Stimulated activated CD8-positive, alpha-beta memory T cell treated with anti-CD3 and anti-CD28 coated beads, Interleukin-7, amount 100 ng/mL, for 1 hour (primary cell): Measurements from ENCODE around the gene ARHGAP20.

ENCODE experiments used
- DNase-seq, 2 donors: peaks; one replicate each; pipeline ENCODE4 v3.0.0-alpha.2; 2020; ENCODE audit warnings: low read depth in 2 of 2

ARHGAP20 gene, protein sequence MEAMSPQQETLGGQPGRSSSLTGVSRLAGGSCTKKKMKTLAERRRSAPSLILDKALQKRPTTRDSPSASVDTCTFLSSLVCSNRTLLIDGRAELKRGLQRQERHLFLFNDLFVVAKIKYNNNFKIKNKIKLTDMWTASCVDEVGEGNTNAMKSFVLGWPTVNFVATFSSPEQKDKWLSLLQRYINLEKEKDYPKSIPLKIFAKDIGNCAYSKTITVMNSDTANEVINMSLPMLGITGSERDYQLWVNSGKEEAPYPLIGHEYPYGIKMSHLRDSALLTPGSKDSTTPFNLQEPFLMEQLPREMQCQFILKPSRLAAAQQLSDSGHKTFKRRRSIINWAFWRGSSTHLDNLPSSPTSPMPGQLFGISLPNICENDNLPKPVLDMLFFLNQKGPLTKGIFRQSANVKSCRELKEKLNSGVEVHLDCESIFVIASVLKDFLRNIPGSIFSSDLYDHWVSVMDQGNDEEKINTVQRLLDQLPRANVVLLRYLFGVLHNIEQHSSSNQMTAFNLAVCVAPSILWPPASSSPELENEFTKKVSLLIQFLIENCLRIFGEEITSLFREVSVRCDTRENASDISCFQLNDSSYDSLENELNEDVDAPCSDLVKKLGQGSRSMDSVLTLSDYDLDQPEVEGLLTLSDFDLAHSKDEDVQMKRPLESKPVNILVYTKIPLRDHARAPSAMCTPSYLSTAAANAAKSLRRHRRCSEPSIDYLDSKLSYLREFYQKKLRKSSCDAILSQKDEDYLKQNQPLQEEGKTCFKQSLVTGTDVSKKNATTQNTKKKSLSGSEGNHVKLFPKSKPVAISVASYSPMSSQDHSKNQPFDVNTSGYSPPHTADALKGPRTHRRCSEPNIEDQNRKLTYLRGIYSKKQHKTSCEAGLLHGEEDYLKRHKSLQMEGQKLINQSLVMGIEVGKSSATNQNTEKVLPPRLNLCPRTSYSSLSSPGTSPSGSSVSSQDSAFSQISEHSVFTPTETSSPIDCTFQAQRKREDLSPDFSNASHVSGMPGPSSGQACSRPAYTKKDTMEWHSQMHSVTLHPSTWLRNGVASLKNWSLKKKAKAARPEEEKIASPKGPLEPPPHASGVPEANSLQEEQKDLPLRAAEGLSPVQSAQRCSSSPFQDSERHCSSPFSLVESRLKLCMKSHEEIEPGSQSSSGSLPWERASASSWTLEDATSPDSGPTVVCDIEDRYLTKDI

GRCh38 chr11:110711776-110712658, at the start of gene ARHGAP20:
TSS of gene ARHGAP20 (minus strand) at chr11:110712437. CDS start at chr11:110712231, 206 bp downstream.
- DNase-seq: no peak

GRCh38 chr11:110761991-110762390, 49.8 kb upstream of the ARHGAP20 start:
- no peak for DNase-seq

- DNase-seq: no peak
Measured at GRCh38 chr11:110761131-110761530, 48.9 kb upstream of the ARHGAP20 start.

DNA sequence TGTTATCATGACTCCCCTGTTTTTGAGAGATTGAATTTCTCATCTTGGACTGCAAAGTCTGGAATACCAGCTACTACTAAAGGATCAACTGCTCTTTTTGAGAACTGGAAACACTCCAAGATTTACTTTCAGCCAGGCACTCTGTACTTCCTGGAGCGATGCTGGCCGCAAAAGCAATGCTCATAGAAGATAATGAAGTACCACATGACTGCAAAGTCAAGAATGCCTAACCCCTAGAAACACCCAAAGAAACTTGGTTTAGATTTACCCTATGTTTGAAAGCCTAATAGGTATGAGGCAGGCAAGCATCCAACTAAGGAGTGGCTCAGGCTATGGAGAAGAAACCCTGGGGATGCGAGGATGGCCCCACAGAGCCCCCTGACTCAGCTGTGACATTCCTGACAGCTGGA, 47.7 kb upstream of the ARHGAP20 start:
- no peak for DNase-seq

DNA sequence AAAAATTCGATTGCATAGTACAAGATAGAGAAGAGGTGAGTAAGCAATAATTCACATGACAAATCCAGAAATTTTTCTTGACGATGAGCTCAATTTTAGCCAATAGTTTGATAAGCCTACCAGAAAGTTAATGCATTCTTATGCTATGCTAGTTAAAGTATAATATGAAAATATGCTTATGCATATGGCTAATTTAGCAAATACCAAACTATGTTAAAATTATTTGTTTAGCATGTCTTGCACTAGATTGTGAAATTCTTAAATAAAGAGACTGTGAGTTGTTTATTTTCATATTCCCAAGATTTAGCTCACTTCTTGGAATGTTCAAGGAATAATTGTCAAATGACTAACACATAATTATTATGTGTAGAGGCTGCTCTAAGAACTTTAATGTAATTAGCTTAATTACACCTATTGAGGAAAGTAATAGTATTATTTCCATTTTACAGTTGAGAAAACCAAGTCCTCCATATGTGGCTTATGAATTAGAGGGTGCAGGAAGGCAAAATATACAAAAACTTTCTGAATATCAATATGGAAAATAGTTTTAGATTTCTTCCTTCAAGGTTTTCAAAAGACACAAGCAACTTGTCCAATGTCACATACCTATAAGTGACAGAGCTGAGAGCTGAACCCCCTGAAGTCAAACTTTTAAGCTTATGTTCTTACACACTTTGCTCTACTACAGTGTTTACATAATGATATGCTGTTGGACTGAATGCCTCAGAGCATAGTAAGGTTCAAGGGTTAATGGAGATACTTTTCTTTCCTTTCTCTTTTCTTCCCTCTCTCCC, 45.9 kb upstream of the ARHGAP20 start:
- DNase-seq: no peak

- DNase-seq: no peak
Measured at GRCh38 chr11:110757066-110757465, 44.8 kb upstream of the ARHGAP20 start.

- DNase-seq: no peak
Measured at GRCh38 chr11:110755941-110756340, 43.7 kb upstream of the ARHGAP20 start.

DNA sequence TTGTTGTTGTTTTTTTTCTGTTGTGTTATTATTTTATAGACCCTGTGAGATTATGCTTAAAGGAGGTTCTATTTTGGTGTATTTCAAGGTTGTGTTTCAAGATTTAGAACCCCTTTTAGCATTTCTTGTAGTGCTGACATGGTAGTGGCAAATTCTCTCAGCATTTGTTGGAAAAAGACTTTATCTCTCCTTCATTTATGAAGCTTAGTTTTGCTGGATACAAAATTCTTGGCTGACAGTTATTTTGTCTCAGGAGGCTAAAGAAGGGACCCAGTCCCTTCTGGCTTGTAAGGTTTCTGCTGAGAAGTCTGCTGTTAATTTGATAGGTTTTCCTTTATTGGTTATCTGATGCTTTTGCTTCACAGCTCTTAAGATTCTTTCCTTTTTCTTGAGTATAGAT, 40.7 kb upstream of the ARHGAP20 start:
- DNase-seq: no peak

DNA sequence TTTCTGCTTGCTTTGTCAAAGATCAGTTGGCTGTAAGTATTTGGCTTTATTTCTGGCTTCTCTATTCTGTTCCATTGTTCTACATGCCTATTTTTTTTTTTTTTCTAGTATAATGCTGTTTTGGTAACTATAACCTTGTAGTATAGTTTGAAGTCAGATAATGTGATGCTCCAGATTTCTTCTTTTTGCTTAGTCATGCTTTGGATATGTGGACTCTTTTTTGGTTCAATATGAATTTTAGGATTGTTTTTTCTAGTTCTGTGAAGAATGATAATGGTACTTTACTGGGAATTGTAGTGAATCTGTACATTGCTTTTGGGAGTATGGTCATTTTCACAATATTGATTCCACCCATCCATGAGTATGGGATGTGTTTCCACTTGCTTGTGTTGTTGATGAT, 37.9 kb upstream of the ARHGAP20 start:
- no peak for DNase-seq

DNA sequence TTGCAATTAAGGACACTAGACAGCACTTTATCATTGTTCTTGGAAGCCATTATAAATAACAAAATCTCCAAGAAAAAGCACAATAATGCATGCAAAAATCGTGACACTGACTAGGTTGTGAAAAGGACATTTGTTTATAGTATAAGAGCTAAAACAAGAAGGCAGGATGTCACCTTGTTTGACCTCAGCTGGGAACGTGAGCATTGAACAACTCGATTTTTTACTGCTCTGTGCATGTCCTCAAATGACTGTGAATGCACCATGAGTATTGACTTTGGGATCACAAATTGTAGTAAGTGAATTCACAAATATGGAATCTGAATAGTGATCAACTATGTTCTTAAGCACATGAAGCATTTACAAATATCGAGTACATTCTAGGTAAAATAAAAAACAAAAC, 35.3 kb upstream of the ARHGAP20 start:
- no peak for DNase-seq

DNA sequence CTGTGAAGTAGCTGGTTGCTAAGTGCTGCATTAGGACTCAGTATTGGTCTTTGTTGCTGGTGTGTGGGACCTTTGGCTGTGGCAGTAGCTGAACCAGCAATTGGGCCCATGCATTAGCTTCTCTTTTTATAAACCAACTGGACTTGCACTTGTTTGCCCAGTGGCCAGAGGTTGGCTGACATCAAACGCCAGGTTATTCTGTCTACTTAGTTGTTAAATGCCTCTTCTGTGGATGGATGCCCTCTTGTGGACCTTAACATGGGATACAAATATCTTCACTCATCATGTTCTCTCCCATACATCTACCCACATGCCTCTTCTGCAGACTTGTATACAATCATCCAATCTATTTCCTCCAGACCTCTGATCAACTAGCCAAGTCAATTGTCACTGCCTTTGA, 26.4 kb upstream of the ARHGAP20 start:
- DNase-seq: no peak

DNA sequence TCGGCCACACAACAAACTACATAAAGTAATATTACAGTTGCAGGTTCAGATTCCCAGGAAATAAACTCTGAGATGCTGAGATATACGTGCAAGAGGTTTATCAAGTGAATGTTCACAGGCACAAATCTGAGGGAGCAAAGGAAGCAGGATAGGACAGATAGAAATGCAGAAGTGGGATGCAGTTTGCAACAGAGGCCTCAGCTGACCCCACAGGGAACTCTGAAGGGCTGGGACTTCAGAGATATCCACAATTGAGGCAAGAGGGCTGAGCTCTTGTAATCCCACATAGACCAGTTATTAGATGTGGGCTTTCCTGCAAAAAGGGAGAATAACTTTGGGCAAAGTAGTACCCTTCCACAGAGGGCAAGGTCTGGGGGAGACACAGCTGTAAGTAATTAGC, 25.4 kb upstream of the ARHGAP20 start:
- no peak for DNase-seq

- DNase-seq: no peak
Measured at GRCh38 chr11:110736171-110736553, 23.9 kb upstream of the ARHGAP20 start.

DNA sequence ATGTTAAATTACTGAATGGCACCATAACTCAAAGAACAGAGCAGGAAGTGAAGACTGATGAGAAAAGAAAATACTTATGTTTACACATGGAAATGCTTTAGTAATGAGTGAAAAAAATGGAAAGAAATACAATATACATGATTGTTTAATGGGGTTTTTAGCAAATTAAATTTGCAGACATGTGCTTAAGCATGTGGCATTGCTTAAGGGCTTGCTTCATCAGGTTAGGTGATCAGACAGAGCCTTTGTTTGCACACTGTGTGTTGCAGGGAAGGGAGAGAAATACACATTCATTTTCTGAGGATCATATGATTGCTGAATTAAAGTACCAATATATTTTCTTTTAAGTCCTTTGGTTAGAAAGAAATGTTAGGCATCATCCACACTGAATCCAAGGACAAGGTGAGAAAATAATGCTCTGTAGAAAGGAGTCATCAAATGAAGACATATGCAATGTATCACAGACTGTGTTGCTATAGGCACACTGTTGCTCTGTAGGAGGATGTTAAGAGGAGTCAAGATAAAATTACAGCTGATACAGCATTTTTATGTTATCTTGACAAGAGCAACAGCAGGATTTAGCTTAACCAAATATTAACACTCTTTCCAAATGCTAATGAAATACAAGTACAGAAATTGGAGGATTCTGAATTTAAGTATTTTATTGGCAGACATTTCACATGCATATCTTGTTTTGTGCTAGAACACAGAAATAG, 23.4 kb upstream of the ARHGAP20 start:
- DNase-seq: no peak

- DNase-seq: no peak
Measured at GRCh38 chr11:110734790-110735189, 22.6 kb upstream of the ARHGAP20 start.

GRCh38 chr11:110730773-110731172, 18.5 kb upstream of the ARHGAP20 start:
- no peak for DNase-seq

DNA sequence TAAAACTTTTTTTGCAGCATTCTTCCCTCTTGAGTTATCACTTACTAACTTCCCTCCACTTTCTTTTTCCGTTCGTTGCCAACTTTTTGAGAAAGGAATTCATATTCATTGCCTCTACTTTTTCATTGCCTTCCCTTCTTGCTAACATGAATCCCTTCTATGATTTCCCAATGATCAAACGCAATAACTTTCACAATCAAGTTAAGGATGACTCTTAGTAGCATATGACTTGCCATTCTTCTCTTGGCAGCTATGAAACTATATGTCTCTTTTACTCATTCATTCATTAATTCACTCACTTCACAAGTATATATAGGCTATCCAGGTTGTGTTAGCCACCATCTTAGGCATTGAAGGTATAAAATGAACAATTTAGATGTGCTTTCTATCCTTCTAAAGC, 16.6 kb upstream of the ARHGAP20 start:
- no peak for DNase-seq

- DNase-seq: no peak
Measured at GRCh38 chr11:110728476-110728875, 16.2 kb upstream of the ARHGAP20 start.

DNA sequence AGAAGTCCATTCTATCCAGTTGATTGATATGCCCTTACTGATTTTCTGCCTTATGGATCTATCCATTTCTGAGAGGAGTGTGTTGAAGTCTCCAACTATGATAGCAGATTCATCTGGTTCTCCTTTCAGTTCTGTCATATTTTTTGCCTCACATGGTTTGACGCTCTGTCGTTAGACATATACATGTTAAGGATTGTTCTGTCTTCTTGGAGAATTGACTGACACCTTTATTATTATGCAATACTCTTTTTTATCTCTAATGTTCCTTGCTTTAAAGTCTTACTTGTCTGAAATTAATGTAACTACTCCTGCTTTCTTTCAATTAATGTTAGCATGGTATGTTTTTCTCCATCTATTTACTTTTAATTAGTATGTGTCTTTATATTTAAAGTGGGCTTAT, 12.1 kb upstream of the ARHGAP20 start:
- DNase-seq: no peak
